K562 (cell line): ENCODE results near the gene SVEP1. TPM values are rescaled to one million over a fixed set of nuclear protein-coding genes. Genes with fewer than 3 reads are reported as not detected.
A peak's percentile ranks its signal among the peaks of the same experiment; 100 is the strongest.
"Not testable (repeated sequence)": the region's sequence is repeated elsewhere in the genome, so short reads cannot be mapped to it uniquely, and the experiment has no call there.

Source experiments
- ATAC-seq: fragments of 200-7000 bp; cut with Tn5 transposase; 3 replicates; pipeline ENCODE4 v1.9.1; 2020; ENCODE audit warnings: moderate library complexity
- BruUV-seq: library from RNA; stranded (reverse); fragments of 400-500 nt; replicated peaks from 2 replicates; lab custom pipeline; 2021; lab: Mats Ljungman, UMichigan
- CTCF ChIA-PET: fragments of 300-600 bp; formaldehyde crosslinking; extraction: SDS; loops from one replicate; lab custom pipeline; 2021; ENCODE audit warnings: low intra/inter-chr PET ratio; lab: Yijun Ruan, JAX
- POLR2A ChIA-PET: fragments of 300-600, 350-650 bp; sonication (Branson Sonifier 250); formaldehyde crosslinking; extraction: SDS; loops from one replicate; lab custom pipeline; 2021; ENCODE audit warnings: antibody characterized with exemption, inconsistent platforms; lab: Yijun Ruan, JAX
- DNase-seq, 4 experiments: peaks; one replicate each; pipeline versions ENCODE4 v3.0.0 to v3.0.0-alpha.2; 2011 to 2018; ENCODE audit warnings: low spot score in 3 of 4, mixed read lengths in 3 of 4; ENCODE audit errors: extremely low read depth in 1 of 4
- FAIRE-seq: peaks from 2 replicates; lab custom pipeline; 2011; peaks lifted over from hg19 to GRCh38; lab: Jason Lieb, UNC
- H2AFZ ChIP-seq: 2 replicates; pipeline ENCODE4 v1.6.0; 2011; ENCODE audit warnings: low read depth, low read length, control low read depth, inconsistent platforms
- H3K27ac ChIP-seq: fragments of 200-600 bp; 3 replicates; pipeline ENCODE4 v1.8.0; 2011; ENCODE audit warnings: low read depth, mild to moderate bottlenecking, control low read depth, inconsistent platforms, low read length, moderate library complexity, mixed read lengths; ENCODE audit errors: extremely low read depth
- H3K27me3 ChIP-seq, 2 experiments: fragments of 300-600 bp in 1 of 2; 2 replicates in 1 of 2; 3 replicates in 1 of 2; pipeline versions ENCODE4 v1.6.0 to v1.8.0; 2011; ENCODE audit warnings: inconsistent platforms in 2 of 2, low read length in 2 of 2, mild to moderate bottlenecking in 1 of 2, mixed read lengths in 1 of 2, moderate library complexity in 1 of 2; ENCODE audit not compliant: control insufficient read depth in 2 of 2, insufficient read depth in 2 of 2
- H3K36me3 ChIP-seq: fragments of 300-600 bp; 3 replicates; pipeline ENCODE4 v1.8.0; 2011; ENCODE audit warnings: mild to moderate bottlenecking, low read length, inconsistent platforms; ENCODE audit not compliant: control insufficient read depth, insufficient read depth
- H3K4me1 ChIP-seq, 2 experiments: fragments of 200-600 bp in 1 of 2; replicated peaks in 1 of 2; 2 replicates in 1 of 2; 3 replicates in 1 of 2; pipeline versions ENCODE4 v1.5.1 to v1.8.0; 2011; ENCODE audit warnings: inconsistent platforms in 2 of 2, low read length in 2 of 2, mild to moderate bottlenecking in 1 of 2, mixed read lengths in 1 of 2, moderate library complexity in 1 of 2; ENCODE audit not compliant: control insufficient read depth in 2 of 2, insufficient read depth in 2 of 2
- H3K4me2 ChIP-seq: 2 replicates; pipeline ENCODE4 v1.6.1; 2011; ENCODE audit warnings: low read length, control low read depth, inconsistent platforms, mixed read lengths; ENCODE audit not compliant: insufficient read depth
- H3K4me3 ChIP-seq: fragments of 200-600 bp; sonication (generic), shearing (Covaris generic); 2 replicates; pipeline ENCODE4 v1.5.1; 2016; ENCODE audit warnings: control low read depth, inconsistent platforms
- H3K79me2 ChIP-seq: fragments of 200-600 bp; 3 replicates; pipeline ENCODE4 v1.8.0; 2011; ENCODE audit warnings: low read length, inconsistent platforms; ENCODE audit not compliant: control insufficient read depth, insufficient read depth
- H3K9ac ChIP-seq, 2 experiments: 2 replicates each; pipeline versions ENCODE4 v1.6.0 to v1.6.1; 2011; ENCODE audit warnings: low read depth in 2 of 2, low read length in 2 of 2, control low read depth in 1 of 2, inconsistent platforms in 1 of 2, mild to moderate bottlenecking in 1 of 2, mixed read lengths in 1 of 2; ENCODE audit not compliant: insufficient read depth in 1 of 2
- H3K9me1 ChIP-seq: one replicate; pipeline ENCODE4 v1.6.0; 2011; ENCODE audit warnings: inconsistent platforms, mild to moderate bottlenecking, low read length, moderate library complexity; ENCODE audit not compliant: control insufficient read depth, insufficient read depth
- H3K9me3 ChIP-seq: replicated peaks from 2 replicates; pipeline ENCODE4 v1.5.1; 2011; ENCODE audit warnings: low read depth, low read length, inconsistent platforms; ENCODE audit not compliant: control insufficient read depth, insufficient read depth
- H4K20me1 ChIP-seq: replicated peaks from 2 replicates; pipeline ENCODE4 v1.6.1; 2011; ENCODE audit warnings: low read length, inconsistent platforms, mixed read lengths; ENCODE audit not compliant: control insufficient read depth, insufficient read depth
- MTA2 ChIP-seq: fragments of 450-650 bp; IDR thresholded peaks from 2 replicates; pipeline ENCODE4 v1.6.1; 2016; ENCODE audit warnings: low read depth
- PKNOX1 ChIP-seq: fragments of 450-650 bp; IDR thresholded peaks from 2 replicates; pipeline ENCODE4 v1.6.1; 2016
- TCF3 ChIP-seq: sonication (generic); formaldehyde crosslinking; IDR thresholded peaks from 2 replicates; pipeline ENCODE4 v1.4.0; 2020; ENCODE audit warnings: mild to moderate bottlenecking, missing genetic modification reagents
- WGBS: fragments of 100-300 bp; shearing (Covaris generic); methylation state at CpG from one replicate; pipeline ENCODE4 v1.1.6; 2016; ENCODE audit warnings: low coverage, mixed read lengths; ENCODE audit not compliant: insufficient coverage; ENCODE audit errors: missing lambda C conversion rate; 5-methylcytosine and 5-hydroxymethylcytosine counted together
- in situ Hi-C: fragments of 300-500 bp; cut with MboI; formaldehyde crosslinking; loops from 4 replicates; pipeline ENCODE4 v1.15.0; 2018; ENCODE audit warnings: inconsistent platforms, mixed read lengths
- intact Hi-C: fragments of 100-400 bp; cut with micrococcal nuclease; formaldehyde crosslinking; loops from 2 replicates; pipeline ENCODE4 v1.14.2; 2022
- polyA plus RNA-seq, 8 experiments: library from polyadenylated mRNA; depleted of rRNA in 4 of 8; stranded (reverse) in 5 of 8; unstranded in 3 of 8; fragments of >200 nt; fragmentation: Nextera tagmentation in 2 of 8; fragmentation: Illumina TruSeq in 1 of 8; extraction: Ambion mirVana in 2 of 8; extraction: Trizol in 1 of 8; gene quantifications; 2 replicates each; pipeline versions ENCODE4 v1.2.1 to v1.2.3, GENCODE V29; 2011 to 2014; ENCODE audit warnings: inconsistent platforms in 1 of 8, missing spikeins in 1 of 8
- total RNA-seq, 7 experiments: library from RNA; depleted of rRNA in 6 of 7; stranded (reverse); fragments of >200 nt in 6 of 7; fragmentation: Illumina TruSeq in 2 of 7; extraction: Trizol in 2 of 7; gene quantifications; 2 replicates each; pipeline versions ENCODE4 v1.2.1 to v1.2.3, GENCODE V29; 2011 to 2021; ENCODE audit warnings: low replicate concordance in 1 of 7
- TF ChIP-seq, protein P1 (sequence below): fragments of 250-450 bp; sonication (Bioruptor Pico); IDR thresholded peaks from 2 replicates; pipeline ENCODE4 v1.5.0; 2021

Gene SVEP1
- total and polyA plus RNA-seq, 9 of the 15 experiments (the other 6 are each of a cell fraction or from before 2014, with no cell fraction given), result 0.20 to 0.84 (median 0.43) TPM

GRCh38 chr9:110615498-110615897, 36.0 kb upstream of the SVEP1 start (continued):
- TF ChIP-seq, protein P1, sequence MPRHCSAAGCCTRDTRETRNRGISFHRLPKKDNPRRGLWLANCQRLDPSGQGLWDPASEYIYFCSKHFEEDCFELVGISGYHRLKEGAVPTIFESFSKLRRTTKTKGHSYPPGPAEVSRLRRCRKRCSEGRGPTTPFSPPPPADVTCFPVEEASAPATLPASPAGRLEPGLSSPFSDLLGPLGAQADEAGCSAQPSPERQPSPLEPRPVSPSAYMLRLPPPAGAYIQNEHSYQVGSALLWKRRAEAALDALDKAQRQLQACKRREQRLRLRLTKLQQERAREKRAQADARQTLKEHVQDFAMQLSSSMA (CRISPR knock-in tag), result no peak
- TF ChIP-seq TCF3 (CRISPR knock-in tag), result no peak
- no peak for TF ChIP-seq MTA2

DNA sequence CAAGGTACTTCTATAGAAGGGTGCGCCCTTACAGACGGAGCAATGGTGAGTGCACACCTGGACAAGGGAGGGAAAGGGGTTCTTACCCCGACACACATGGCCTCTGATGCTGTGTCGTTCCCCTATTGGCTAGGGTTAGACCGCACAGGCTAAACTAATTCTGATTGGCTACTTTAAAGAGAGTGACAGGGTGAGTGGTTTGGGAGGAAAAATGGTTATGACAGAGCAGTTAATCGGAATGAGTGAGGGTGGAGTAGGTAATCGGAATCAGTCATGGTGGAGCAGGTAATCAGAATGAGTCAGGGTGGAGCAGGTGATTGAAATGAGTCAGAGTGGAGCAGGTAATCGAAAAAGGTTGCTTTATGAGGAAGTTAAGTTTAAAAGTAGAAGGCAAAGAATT, 35.0 kb upstream of the SVEP1 start:
- in situ Hi-C loops, result not testable (repeated sequence)

More for the DNA sequence above, 35.0 kb upstream of the SVEP1 start:
- BruUV-seq, CTCF ChIA-PET, H3K9me1 ChIP-seq, H4K20me1 ChIP-seq, H3K36me3 ChIP-seq, ATAC-seq, H2AFZ ChIP-seq, H3K9me3 ChIP-seq, DNase-seq, POLR2A ChIA-PET, H3K27ac ChIP-seq, H3K79me2 ChIP-seq, H3K4me3 ChIP-seq, H3K9ac ChIP-seq, intact Hi-C loops, H3K4me2 ChIP-seq, H3K27me3 ChIP-seq, H3K4me1 ChIP-seq: not testable (repeated sequence)
- 1% methylated on average over 8 of the region's 8 CpGs for WGBS
- TF ChIP-seq PKNOX1, result peak; percentile 5; the same call in 1 of the 2 replicates
- peak; percentile 6 for FAIRE-seq
